ENCODE measurements around the gene RBBP8.

DNA sequence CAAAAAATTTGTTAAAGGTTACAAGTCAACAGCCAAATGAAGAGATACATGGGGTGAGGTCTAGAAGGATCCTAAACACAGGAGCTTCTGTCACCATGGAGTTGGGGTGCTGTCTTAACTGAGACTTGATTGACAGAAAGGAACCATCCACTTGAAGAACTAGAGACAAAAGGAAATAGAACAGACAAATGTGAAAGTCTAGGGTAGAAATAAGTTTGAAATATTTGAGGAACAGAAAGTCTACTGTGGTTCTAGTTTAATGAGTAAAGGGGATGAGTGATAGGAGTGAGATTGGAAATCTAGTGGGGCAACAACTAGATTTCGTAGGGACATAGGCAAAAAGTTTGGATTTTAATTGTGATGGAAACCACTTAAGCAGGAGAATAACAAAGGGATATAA is 18.7 kb downstream of the RBBP8 start:
- TF ChIP-seq POLR2A (IDR thresholded peaks at IDR 0.05), result no peak
- TF ChIP-seq, protein P1, sequence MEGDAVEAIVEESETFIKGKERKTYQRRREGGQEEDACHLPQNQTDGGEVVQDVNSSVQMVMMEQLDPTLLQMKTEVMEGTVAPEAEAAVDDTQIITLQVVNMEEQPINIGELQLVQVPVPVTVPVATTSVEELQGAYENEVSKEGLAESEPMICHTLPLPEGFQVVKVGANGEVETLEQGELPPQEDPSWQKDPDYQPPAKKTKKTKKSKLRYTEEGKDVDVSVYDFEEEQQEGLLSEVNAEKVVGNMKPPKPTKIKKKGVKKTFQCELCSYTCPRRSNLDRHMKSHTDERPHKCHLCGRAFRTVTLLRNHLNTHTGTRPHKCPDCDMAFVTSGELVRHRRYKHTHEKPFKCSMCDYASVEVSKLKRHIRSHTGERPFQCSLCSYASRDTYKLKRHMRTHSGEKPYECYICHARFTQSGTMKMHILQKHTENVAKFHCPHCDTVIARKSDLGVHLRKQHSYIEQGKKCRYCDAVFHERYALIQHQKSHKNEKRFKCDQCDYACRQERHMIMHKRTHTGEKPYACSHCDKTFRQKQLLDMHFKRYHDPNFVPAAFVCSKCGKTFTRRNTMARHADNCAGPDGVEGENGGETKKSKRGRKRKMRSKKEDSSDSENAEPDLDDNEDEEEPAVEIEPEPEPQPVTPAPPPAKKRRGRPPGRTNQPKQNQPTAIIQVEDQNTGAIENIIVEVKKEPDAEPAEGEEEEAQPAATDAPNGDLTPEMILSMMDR (IDR thresholded peaks at IDR 0.05), result no peak

Measured in adrenal gland (tissue), 5 donors.